HepG2 (cell line): ENCODE measurements around the gene ZFAND3.

Experiments
- CEBPB ChIP-seq: IDR thresholded peaks from 2 replicates; pipeline ENCODE4 v1.6.1; 2011; ENCODE audit warnings: low read depth, low read length, improper control_type of control experiment, borderline replicate concordance
- DMTF1 ChIP-seq: sonication (generic); formaldehyde crosslinking; IDR thresholded peaks from 2 replicates; pipeline ENCODE4 v1.4.0; 2020; ENCODE audit warnings: mild to moderate bottlenecking, missing genetic modification reagents
- ELF1 ChIP-seq: sonication (generic); formaldehyde crosslinking; IDR thresholded peaks from 2 replicates; pipeline ENCODE4 v1.4.0; 2020; ENCODE audit warnings: missing genetic modification reagents
- ESRRA ChIP-seq: sonication (generic); formaldehyde crosslinking; IDR thresholded peaks from 2 replicates; pipeline ENCODE4 v1.5.1; 2020; ENCODE audit warnings: mild to moderate bottlenecking, low read depth, missing genetic modification reagents
- FOXK2 ChIP-seq: fragments of 450-650 bp; IDR thresholded peaks from 2 replicates; pipeline ENCODE4 v1.6.1; 2016
- MIXL1 ChIP-seq: IDR thresholded peaks from 2 replicates; pipeline ENCODE4 v1.6.1; 2016
- REXO4 ChIP-seq: sonication (generic); formaldehyde crosslinking; IDR thresholded peaks from 2 replicates; pipeline ENCODE4 v1.8.0; 2022; ENCODE audit warnings: missing genetic modification reagents, mild to moderate bottlenecking, borderline replicate concordance
- RFXAP ChIP-seq: sonication (generic); formaldehyde crosslinking; IDR thresholded peaks from 2 replicates; pipeline ENCODE4 v1.4.0; 2020; ENCODE audit warnings: missing genetic modification reagents, borderline replicate concordance
- SP1 ChIP-seq, 2 experiments: fragments of 450-650 bp in 1 of 2; sonication (generic) in 1 of 2; formaldehyde crosslinking in 1 of 2; IDR thresholded peaks; 2 replicates each; pipeline versions ENCODE4 v1.4.0 to v1.6.1; 2016 to 2020; ENCODE audit warnings: missing genetic modification reagents in 1 of 2
- USF2 ChIP-seq, 2 experiments: sonication (generic) in 1 of 2; formaldehyde crosslinking in 1 of 2; IDR thresholded peaks; 2 replicates each; pipeline versions ENCODE4 v1.5.1 to v1.6.1; 2011 to 2020; ENCODE audit warnings: borderline replicate concordance in 1 of 2, low read depth in 1 of 2, low read length in 1 of 2, mild to moderate bottlenecking in 1 of 2, missing genetic modification reagents in 1 of 2, moderate library complexity in 1 of 2

- no peak for TF ChIP-seq ELF1 (CRISPR knock-in tag)
- TF ChIP-seq SP1 (IDR thresholded peaks at IDR 0.05) = no peak
- no peak for TF ChIP-seq SP1 (CRISPR knock-in tag; IDR thresholded peaks at IDR 0.05)
- no peak for TF ChIP-seq MIXL1 (CRISPR knock-in tag)
- TF ChIP-seq ESRRA (CRISPR knock-in tag) = no peak
- no peak for TF ChIP-seq REXO4 (CRISPR knock-in tag)
- no peak for TF ChIP-seq DMTF1 (CRISPR knock-in tag)
- TF ChIP-seq CEBPB = no peak
- no peak for TF ChIP-seq RFXAP (CRISPR knock-in tag)
- no peak for TF ChIP-seq USF2 (IDR thresholded peaks at IDR 0.05; ENCODE audit: low read depth, low read length)
- TF ChIP-seq USF2 (CRISPR knock-in tag; IDR thresholded peaks at IDR 0.05; ENCODE audit: borderline replicate concordance) = no peak
- TF ChIP-seq FOXK2 = no peak
Observed at GRCh38 chr6:38141085-38141484, 321.6 kb downstream of the ZFAND3 start.
